Fibroblast of skin of right quadriceps (primary cell): ENCODE measurements around the gene FAM193A.
A peak's percentile ranks its signal among the peaks of the same experiment; 100 is the strongest.
"Not testable (repeated sequence)": the region's sequence is repeated elsewhere in the genome, so short reads cannot be mapped to it uniquely, and the experiment has no call there.

Experiments
- DNase-seq: peaks from one replicate; pipeline ENCODE4 v3.0.0-alpha.2; 2013

FAM193A gene, protein sequence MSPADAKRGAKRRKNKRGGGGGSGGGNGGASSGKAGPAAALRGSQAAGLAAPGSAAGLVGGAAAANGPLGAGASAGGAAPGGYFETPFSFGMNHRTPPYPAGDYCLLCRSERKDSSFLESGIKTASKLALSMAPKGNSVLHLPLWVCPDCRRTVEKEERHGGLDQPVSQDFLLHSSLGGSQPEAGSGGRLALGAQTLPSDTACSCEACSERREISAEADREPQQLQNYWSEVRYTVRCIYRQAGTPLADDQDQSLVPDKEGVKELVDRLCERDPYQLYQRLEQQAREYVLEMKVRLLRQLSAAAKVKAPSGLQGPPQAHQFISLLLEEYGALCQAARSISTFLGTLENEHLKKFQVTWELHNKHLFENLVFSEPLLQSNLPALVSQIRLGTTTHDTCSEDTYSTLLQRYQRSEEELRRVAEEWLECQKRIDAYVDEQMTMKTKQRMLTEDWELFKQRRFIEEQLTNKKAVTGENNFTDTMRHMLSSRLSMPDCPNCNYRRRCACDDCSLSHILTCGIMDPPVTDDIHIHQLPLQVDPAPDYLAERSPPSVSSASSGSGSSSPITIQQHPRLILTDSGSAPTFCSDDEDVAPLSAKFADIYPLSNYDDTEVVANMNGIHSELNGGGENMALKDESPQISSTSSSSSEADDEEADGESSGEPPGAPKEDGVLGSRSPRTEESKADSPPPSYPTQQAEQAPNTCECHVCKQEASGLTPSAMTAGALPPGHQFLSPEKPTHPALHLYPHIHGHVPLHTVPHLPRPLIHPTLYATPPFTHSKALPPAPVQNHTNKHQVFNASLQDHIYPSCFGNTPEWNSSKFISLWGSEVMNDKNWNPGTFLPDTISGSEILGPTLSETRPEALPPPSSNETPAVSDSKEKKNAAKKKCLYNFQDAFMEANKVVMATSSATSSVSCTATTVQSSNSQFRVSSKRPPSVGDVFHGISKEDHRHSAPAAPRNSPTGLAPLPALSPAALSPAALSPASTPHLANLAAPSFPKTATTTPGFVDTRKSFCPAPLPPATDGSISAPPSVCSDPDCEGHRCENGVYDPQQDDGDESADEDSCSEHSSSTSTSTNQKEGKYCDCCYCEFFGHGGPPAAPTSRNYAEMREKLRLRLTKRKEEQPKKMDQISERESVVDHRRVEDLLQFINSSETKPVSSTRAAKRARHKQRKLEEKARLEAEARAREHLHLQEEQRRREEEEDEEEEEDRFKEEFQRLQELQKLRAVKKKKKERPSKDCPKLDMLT (N-terminal part only)

DNA sequence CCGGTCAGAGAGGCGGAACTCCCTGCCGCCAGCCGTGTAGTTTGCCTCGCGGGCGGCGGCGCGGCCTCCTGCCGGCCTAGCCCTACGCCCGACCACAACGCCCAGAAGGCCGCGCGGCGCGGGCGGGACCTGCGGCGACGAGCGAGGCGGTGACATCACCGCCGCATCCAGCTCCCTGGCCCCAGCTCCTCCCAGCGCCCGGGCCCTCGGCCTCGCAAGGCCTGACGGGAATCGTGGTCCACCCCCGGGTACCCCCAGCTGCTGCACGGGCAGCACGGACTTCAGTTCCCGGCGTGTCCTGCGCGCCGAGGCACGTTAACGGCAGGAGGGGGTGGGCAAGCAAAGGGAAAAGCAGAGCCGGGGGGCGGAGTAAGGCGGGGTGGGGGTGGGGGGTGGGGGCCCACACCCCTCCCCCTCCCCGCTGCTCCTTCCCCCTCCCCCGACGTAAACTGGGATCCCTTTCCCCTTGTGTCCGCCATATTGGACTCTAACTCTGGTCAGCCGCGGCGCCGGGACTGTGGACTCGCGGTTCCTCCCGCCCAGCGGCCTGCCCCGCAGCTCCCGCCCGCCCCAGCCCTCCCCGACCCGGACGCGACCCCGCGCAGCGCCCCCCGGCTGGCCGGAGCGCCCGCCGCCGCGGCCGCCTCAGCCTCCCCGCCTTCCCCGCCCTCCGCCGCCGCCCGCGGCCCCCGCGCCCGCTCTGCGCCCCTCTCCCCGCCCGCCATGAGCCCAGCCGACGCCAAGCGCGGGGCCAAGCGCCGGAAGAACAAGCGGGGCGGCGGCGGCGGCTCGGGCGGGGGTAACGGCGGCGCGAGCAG, at the start of gene FAM193A:
Gene FAM193A, plus strand, starts transcription at position 455 of the 818 bp plus-strand sequence. Its CDS starts 269 bp downstream, at position 724.
- peak; percentile 100 for DNase-seq

DNA sequence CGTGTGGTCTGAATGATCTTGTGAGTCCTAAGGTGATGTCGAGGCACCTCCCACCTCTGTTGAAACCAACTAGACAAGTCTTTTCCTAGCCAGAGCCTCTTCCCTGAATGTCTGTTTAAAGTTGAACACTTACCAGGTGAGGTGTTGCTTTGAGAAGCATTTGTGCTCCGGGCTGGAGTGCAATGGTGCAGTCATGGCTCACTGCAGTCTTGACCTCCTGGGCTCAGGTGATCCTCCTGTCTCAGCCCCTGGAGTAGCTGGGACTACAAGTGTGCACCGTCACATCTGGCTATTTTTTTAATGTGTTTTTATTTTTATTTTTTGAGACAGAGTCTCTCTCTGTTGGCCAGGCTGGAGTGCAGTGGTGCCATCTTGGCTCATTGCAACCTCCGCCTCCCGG, 49.5 kb upstream of the FAM193A start:
- no peak for DNase-seq

DNA sequence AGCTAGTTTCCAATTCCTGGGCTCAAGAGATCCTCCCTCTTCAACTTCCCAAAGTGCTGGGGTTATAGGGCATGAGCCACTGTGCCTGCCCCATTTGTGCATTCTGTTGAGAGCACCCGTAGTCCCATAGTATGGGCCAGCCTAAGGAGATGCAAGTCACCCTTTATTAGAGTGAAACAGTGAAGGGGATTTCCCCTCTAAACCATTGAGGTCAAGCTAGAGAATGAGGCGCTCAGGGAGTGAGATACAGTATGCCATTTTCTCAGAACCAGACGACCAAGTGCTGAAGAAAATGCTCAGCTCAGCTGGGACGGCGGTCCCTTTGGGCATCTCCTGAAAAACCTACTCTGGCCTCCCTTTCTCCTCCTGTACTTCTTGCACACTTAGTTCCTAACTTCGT, 48.8 kb upstream of the FAM193A start:
- DNase-seq, result no peak

DNA sequence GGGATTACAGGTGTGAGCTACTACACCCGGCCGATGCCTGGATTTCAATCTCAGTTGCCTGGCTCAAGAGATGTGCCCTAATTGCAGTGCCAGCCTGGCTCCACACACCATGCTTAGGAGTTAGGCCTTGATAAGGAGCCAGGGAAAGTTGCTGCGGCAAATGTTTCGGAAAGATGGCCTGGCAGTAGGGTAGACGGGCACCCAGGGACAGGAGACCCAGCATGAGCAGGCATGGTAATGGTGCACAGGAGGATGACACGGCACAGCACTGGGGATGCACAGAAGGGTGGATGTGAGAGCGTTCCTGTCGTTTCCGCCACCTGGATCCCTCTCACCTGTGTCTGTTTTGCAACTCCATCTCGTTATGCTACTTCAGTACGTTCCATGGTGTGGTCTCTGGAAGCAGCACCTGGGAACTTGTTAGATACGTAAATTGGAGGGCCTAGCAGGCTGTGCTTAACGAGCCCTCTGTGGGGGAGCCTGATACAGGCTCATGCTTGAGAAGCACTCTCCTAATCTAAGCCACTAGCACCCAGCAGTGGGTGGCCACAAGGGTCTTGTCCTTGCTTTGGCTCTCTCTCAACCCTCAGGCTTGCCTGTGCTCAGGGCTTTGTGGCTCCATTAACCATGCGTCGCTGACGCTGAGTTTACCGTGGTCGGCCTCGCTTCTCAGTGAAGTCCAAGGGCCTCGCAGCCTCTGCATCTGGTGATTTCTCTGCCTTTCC, 47.2 kb upstream of the FAM193A start:
- no peak for DNase-seq

DNA sequence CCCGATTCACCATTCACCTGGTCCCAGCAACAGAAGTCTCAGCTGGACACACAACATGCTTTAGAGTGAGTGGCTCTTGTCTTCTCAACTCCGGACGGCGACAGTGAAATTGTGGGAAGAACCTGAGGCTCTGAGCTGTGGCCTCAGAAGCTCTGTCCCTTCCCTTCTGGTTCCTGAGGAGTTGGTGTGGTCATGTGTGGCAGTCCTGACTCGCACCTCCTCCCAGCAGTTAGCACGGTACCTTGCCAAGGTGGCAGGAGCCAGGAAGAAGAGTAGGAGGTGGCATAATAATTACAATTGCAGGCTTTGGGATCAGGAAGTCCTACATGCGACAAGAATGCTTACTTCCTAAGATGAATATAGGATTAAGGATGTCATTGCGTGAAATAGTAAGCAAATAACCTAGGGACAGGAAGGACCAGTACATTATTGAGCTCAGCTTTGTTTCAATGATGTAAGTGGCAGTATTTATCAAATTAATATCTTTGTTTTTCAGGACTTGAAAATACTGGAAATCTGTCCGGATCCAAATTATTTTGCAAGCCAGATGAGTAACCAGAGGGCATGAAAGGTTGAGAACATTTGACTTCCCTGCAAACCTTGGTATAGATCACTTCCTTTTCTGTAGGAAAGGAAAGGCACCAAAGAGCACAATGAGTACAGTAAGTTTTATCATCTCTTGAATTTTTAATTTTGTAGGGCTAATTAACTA, 46.5 kb upstream of the FAM193A start:
- no peak for DNase-seq

DNA sequence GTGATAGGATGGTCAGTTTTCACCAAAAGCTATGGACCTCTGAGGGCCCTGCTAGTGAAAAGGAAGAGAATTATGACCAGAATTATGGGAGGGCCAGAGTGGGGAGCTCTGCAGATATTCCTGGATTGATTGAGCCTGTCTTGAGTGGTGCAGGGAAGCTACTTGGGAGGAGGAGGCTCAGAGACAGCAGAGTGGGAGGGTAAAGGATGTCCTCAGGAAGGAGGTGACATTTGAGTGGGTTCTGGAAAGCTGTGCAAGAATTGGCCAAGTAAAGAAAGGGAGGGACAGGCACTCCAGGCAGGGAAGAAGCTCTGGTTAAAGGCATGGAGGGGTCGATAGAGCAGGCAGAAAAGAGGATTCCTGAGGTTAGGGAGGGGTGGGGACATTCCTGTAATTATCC, 43.5 kb upstream of the FAM193A start:
- DNase-seq, result no peak

DNA sequence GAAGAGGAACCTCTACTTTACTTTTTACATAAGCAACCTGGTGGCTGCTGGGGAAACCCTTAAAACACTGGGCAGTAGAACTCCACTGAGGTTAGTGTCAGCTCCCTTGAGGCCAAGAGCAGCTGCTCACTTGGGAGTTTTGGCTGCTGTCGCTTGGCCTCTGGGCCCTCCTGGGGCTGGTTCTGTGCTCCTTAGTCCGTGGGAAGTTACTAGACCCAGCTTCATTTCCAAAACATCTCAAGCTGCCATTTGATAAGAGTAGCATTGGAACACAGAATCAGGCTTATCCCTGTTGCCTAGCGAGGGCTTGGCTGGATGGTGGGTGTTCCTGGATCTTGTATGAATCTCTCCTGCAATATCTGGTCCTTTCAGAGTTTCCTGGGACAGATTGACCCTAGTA, 41.5 kb upstream of the FAM193A start:
- no peak for DNase-seq

DNA sequence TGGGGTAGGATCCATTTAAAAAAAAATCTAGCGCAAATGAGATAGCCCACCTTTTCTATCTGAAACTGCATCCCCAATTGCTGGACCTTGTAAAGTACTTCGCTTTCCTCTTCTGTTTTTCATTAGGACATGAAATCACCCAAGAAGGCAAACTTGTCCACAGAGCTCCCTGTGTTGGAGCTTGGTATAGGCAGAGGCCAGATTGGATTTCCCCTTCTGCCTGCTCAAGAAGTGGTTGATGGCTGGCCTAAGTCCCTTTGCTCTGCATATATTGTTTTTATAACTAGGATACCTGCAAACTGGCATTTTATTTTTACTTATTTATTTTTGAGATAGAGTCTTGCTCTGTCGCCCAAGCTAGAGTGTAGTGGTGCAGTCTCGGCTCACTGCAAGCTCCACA, 39.1 kb upstream of the FAM193A start:
- DNase-seq, result no peak

DNA sequence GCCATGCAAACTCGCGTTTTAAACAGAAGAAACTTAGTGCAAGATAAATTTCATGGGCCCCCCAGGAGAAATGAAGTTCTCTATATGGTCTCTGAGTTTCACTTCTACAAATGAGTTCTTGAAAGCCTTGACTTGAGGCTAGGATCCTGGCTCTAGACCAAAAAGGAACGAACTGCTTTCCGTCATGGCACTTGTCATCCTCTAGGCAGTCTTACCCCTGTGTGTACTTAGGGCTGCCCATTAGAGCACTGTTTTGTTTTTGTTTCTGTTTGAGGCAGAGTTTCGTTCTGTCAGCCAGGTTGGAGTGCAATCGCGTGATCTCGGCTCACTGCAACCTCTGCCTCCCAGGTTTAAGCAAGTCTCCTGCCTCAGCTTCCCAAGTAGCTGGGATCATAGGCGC, 38.5 kb upstream of the FAM193A start:
- DNase-seq, result no peak

DNA sequence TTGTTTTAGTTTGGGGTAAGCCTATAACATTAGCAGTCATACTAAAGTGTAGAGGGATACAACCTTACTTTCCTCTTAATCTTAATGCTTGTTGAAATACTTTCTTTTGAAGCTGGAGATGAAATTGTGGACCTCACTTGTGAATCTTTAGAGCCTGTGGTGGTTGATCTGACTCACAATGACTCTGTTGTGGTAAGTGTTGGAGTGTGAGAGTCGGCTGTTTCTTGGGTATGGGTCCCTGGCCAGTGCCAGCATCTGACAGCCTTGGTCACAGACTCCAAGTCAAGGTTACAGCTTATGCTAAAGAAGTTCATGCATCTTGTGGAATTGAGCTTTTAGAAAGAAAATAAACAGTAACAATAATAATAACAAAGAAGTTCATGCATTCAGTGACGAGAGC, 35.9 kb upstream of the FAM193A start:
- DNase-seq, result no peak

DNA sequence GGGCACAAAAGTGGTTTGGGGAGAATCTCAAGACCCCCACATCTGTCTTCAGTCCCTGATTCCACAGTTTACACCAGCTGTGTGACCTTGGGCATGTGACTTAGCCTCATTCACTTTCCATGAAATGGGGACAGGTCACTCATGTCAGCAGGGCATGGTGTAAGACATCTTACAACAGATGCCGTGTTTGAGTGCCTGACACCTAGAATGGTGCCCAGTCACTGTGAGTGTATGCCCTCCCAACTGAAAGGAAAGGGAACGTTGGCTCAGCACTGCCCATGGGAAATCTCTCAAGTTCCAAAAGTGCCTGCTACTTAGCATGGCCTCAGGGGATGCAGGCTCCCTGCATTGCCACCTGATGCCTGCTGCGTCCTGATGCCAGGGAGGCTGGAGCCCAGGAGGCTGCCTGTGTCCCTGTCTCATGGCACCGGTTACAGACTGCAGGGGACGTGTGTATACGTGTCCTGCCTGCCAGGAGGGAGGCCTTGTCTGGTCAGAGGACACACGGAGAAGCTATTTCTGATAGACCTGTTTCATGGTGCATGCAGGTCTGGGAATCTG, 35.3 kb upstream of the FAM193A start:
- DNase-seq, result no peak

DNA sequence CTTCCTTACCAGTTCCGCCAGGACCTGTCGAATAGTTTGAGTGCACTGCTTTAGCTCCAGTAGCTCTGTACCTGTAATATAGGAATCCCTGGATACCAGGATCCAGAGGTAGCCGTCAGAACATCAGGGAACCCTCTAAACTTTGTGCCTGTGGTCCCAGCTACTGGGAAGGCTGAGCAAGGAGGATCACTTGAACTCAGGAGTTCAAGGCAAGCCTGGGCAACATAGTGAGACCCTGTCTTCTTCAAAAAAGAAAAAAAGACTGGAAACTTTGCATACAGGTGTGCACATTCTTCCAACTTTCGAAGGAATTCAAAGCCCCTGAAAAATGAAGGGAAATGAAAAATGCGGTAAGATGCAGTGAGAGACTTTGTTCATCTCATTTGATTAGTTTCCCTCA, 32.6 kb upstream of the FAM193A start:
- DNase-seq, result no peak

DNA sequence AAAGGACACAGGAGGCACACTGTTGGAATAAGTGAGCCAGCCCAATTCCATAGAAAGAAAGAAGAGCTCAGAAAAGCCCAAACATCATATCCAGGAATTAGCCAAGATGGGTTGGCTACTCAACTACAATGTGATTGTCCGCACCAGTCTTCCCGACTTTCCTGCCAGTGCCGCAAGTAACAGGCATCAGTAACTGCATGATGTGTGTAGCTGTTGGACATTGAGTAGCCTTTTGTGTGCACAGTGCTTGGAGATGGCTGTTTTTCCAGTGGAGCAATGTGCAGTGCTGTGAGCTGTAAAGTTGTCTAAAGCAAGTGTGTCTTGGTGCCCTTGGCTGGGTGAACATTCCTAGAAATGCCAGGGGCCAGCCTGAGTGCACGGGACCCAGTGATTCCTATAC, 29.2 kb upstream of the FAM193A start:
- DNase-seq, result no peak

DNA sequence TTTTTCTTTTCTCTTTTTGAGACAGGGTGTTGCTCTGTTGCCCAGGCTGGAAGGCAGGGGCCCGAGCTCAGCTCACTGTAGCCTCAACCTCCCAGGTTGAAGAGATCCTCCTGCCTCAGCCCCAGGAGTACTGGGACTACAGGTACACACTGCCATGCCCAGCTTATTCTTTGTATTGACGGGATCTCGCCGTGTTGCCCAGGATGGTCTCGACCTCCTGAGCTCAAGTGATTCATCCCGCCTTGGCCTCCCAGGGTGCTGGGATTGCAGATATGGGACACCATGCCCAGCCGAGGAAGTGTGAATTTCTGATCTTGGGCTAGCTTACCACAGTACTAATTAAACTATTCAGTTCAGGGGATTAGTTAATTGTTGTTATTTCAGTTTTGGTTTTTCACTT, 28.6 kb upstream of the FAM193A start:
- no peak for DNase-seq

DNA sequence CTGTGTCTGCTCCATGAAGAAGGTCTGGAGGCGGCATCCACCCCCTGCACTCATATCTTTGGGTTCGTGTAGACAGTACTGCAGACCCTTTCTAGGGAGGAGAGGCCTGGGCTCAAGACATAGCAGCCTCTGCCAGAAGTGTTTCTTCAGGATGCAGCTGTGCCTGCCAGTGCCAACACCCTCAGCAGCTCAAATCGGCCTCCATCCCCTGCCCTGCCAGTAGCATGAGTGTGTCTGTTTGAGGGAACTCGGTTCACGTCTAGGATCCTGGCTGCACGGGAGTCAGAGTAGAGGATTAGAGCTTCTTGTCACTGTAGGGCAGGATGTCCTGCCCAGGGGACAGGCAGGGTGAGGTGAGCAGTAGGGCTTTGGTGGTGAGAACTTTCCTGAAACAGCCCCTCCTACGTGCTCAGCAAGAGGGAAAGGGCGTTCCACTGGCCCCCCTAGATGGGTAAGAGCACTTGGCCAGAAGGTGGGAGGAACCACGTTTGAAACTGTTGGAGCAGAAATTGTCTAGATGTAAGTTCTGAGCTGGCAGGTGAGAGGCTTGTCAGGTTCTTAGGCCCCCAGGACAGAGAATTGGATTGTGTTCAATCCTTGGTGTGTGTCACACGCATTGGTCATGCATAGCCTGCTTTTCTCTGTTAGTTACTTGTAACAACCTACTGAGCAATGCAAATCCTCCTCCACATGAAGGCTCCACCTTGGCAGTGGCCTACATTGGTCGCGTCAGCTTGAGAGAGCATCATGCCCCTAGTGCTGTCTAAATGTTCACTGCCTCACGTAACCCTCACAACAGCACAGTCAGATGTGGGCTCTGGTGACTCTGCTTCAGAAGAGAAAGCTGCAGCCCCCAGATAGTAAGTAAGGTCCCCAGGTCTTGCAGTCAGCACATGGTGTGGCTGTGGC, 25.8 kb upstream of the FAM193A start:
- no peak for DNase-seq

DNA sequence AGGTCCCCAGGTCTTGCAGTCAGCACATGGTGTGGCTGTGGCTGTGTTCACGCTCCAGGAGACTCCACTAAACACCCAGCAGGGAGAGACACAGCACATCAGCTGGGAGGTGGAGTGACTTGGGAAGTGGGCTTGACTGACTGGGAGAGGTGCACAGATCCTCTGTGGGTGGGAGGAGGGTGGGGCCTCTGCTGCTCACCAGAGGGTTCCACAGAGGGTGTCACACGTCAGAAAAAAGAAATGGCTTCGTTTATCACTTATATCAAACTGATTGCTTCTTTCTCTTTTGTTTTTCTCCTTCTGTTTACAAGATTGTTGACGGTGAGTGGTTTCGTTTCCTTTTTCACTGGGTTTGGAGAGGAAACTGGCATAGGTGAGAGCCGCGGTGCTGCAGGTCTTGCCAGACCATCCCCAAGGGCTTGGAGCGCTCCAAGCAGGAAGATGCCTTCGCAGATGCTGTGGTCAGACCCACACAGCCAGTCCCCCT, 24.8 kb upstream of the FAM193A start:
- DNase-seq, result no peak

DNA sequence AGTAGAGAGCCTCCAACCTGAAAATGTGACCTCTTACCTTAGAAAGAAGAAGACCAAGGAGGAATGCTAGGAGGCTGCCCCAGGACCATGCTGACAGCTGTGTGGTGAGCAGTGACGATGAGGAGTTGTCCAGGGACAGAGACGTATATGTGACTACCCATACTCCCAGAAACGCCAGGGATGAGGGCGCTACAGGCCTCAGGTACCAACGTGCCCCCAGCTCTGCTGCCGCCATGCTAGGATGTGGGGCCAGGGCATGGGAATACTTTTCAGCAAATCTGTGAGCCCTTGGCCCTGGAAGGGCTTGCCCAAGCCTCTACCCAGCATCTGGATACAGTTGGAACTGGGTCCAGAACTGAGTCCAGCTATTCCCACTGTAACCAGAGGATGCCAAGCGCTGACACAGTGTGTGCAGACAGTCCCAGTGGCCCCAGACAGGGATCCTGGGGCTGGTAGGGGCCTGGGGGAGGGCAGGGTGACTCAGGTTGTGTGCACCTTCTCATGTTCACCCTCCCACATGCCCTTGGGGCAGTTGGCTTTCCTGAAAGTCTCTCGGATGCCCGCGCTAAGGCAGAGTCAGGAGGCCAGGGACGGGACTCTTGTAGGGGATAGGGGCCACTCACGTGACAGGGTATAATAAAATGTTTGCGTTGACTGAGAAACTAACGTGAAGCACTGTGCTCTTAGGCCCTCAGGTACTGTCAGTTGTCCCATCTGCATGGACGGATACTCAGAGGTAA, 23.9 kb upstream of the FAM193A start:
- no peak for DNase-seq

DNA sequence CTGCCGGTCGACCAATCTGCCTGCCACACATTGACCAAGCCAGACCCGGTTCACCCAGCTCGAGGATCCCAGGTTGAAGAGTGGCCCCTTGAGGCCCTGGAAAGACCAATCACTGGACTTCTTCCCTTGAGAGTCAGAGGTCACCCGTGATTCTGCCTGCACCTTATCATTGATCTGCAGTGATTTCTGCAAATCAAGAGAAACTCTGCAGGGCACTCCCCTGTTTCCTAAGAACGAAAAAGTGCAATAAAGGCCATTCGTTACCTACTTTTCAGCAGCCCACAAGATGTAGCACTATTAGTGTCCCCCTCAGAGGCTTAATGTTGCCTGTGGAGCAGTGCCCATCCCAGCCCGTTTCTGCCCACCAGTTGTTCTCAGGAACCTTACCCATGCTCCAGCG, 22.3 kb upstream of the FAM193A start:
- not testable (repeated sequence) for DNase-seq

DNA sequence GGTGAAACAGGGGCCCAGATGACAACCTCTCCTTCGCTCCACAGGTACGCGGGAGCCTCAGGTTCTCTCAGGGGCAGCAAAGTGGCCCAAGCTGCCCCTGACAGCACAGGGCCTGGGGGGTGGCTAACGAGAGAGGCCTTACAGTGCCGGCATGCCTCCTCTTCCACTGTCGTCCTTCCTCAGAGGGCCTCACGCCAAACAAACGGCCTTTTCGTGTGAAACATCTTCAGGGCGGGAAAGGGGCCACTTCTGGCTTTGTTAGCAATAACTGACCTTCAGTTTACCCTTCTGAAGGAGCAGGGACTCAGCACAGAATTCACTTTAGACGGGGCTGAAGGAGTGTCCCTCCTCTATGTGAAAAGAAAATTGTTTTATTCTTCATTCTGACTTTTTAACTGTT, 21.5 kb upstream of the FAM193A start:
- DNase-seq, result not testable (repeated sequence)
